Measurements from ENCODE around the gene FMO1.

DNA sequence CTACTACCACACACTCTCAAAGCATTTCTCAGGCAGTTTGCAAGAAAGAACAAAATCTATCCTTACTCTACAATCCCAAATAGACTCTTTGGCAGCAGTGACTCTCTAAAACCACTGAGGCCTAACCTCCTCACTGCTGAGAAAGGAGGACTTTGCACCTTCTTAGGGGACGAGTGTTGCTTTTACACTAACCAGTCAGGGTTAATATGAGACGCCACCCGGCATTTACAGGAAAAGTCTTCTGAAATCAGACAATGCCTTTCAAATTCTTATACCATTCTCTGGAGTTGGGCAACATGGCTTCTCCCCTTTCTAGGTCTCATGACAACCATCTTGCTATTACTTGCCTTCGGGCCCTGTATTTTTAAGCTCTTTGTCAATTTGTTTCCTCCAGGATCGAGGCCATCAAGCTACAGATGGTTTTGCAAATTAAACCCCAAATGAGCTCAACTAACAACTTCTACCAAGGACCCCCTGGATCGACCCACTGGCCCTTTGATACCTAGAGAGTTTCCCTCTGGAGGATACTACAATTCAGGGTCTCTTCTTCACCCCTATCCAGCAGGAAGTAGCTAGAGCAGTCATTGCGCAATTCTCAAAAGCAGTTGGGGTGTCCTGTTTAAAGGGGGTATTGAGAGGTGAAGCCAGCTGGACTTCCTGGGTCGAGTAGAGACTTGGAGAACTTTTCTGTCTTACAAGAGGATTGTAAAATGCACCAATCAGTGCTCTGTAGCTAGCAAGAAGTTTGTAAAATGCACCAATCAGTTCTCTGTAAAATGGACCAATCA, 63.7 kb downstream of the FMO1 start:
- no peak for TF ChIP-seq OSR1 (CRISPR knock-in tag; IDR thresholded peaks at IDR 0.05)
- TF ChIP-seq ESRRG (CRISPR knock-in tag; IDR thresholded peaks at IDR 0.05): no peak
- TF ChIP-seq, protein P1, sequence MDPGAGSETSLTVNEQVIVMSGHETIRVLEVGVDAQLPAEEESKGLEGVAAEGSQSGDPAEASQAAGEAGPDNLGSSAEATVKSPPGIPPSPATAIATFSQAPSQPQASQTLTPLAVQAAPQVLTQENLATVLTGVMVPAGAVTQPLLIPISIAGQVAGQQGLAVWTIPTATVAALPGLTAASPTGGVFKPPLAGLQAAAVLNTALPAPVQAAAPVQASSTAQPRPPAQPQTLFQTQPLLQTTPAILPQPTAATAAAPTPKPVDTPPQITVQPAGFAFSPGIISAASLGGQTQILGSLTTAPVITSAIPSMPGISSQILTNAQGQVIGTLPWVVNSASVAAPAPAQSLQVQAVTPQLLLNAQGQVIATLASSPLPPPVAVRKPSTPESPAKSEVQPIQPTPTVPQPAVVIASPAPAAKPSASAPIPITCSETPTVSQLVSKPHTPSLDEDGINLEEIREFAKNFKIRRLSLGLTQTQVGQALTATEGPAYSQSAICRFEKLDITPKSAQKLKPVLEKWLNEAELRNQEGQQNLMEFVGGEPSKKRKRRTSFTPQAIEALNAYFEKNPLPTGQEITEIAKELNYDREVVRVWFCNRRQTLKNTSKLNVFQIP (CRISPR knock-in tag; IDR thresholded peaks at IDR 0.05; ENCODE audit: borderline replicate concordance, low read depth): no peak
- no peak for TF ChIP-seq ISL1 (CRISPR knock-in tag; IDR thresholded peaks at IDR 0.05)
